MCF 10A (cell line): ENCODE measurements around the gene ARID5B. TPM values are rescaled to one million over a fixed set of nuclear protein-coding genes. Genes with fewer than 3 reads are reported as not detected.

Source experiments
- BruUV-seq: library from RNA; stranded (reverse); fragments of 400-500 nt; replicated peaks from 2 replicates; lab custom pipeline; 2021; lab: Mats Ljungman, UMichigan
- CTCF ChIA-PET: fragments of 300-600 bp; sonication (Branson Sonifier 250); formaldehyde crosslinking; extraction: SDS; loops from one replicate; lab custom pipeline; 2021; ENCODE audit warnings: antibody characterized with exemption, inconsistent platforms; lab: Yijun Ruan, JAX
- POLR2A ChIA-PET: fragments of 300-600, 350-650 bp; sonication (Branson Sonifier 250); formaldehyde crosslinking; extraction: SDS; loops from one replicate; lab custom pipeline; 2020; ENCODE audit warnings: antibody characterized with exemption, inconsistent platforms; lab: Yijun Ruan, JAX
- DNase-seq: peaks from one replicate; pipeline ENCODE4 v3.0.0-alpha.2; 2018; ENCODE audit not compliant: unreplicated experiment
- H3K27ac Mint-ChIP-seq: one replicate; pipeline ENCODE4 v1.8.0; 2022; ENCODE audit warnings: mild to moderate bottlenecking, low read depth, mixed read lengths; ENCODE audit not compliant: unreplicated experiment
- H3K27me3 Mint-ChIP-seq: one replicate; pipeline ENCODE4 v1.8.0; 2022; ENCODE audit warnings: mixed read lengths; ENCODE audit not compliant: insufficient read depth, unreplicated experiment
- H3K36me3 Mint-ChIP-seq: one replicate; pipeline ENCODE4 v1.8.0; 2022; ENCODE audit warnings: mild to moderate bottlenecking, moderate library complexity, mixed read lengths; ENCODE audit not compliant: insufficient read depth, unreplicated experiment
- H3K4me1 Mint-ChIP-seq: one replicate; pipeline ENCODE4 v1.8.0; 2022; ENCODE audit warnings: mixed read lengths; ENCODE audit not compliant: insufficient read depth, unreplicated experiment
- H3K4me3 Mint-ChIP-seq: one replicate; pipeline ENCODE4 v1.8.0; 2022; ENCODE audit warnings: mild to moderate bottlenecking, moderate library complexity, mixed read lengths; ENCODE audit not compliant: unreplicated experiment
- H3K9me3 Mint-ChIP-seq: one replicate; pipeline ENCODE4 v1.8.0; 2022; ENCODE audit warnings: mixed read lengths; ENCODE audit not compliant: unreplicated experiment
- CTCF ChIP-seq: fragments of 200-600 bp; IDR thresholded peaks from one replicate; pipeline ENCODE4 v1.8.0; 2022; ENCODE audit warnings: antibody characterized with exemption, mild to moderate bottlenecking; ENCODE audit not compliant: unreplicated experiment
- intact Hi-C: fragments of 100-400 bp; cut with micrococcal nuclease; formaldehyde crosslinking; loops from 2 replicates; pipeline ENCODE4 v1.14.1; 2022
- total RNA-seq: library from RNA; stranded (reverse); gene quantifications from 2 replicates; pipeline ENCODE4 v1.2.3, GENCODE V29; 2022

ARID5B gene
- total RNA-seq, 1 experiment from 2014 or later = 12.2 TPM

- TF ChIP-seq CTCF = no peak
- CTCF ChIA-PET = interaction anchor here (1.5 kb wide), 1 partner anchor 10 kb away, joined by 4 read pairs; no protein-coding TSS in a partner anchor
- POLR2A ChIA-PET = interaction anchor here (0.7 kb wide), 1 partner anchor 59 kb away, joined by 3 read pairs; no protein-coding TSS in a partner anchor
- DNase-seq = no peak
- Mint-ChIP-seq H3K27me3 (no peaks in the 10 kb centered on the region), H3K9me3 (no peaks in the 10 kb centered on the region), H3K27ac (no peak overlapping the region), H3K4me3 (no peak overlapping the region), H3K36me3 (peaks cover 10% of the 10 kb centered on the region), H3K4me1 (no peaks in the 10 kb centered on the region)
- BruUV-seq = no TSS peak
- intact Hi-C loops = no loop called here
These were observed 59.1 kb downstream of the ARID5B start for GRCh38 chr10:61960396-61961120.

GRCh38 chr10:61961278-61961677 is 59.8 kb downstream of the ARID5B start:
- H3K4me1 Mint-ChIP-seq = no peaks in the 10 kb centered on the region
- H3K27ac Mint-ChIP-seq = no peak overlapping the region
- ChIA-PET POLR2A (interaction anchor here (0.7 kb wide), 1 partner anchor 58 kb away, joined by 3 read pairs; no protein-coding TSS in a partner anchor), CTCF (interaction anchor here (0.6 to 1.5 kb wide), 2 partner anchors 11 to 1982 kb away, joined by 4 to 5 read pairs; no protein-coding TSS in a partner anchor)
- TF ChIP-seq CTCF = no peak
- no peaks in the 10 kb centered on the region for H3K27me3 Mint-ChIP-seq
- intact Hi-C loops = no loop called here
- H3K4me3 Mint-ChIP-seq = no peak overlapping the region
- no peak for DNase-seq
- no TSS peak for BruUV-seq
- H3K36me3 Mint-ChIP-seq = peaks cover 10% of the 10 kb centered on the region
- H3K9me3 Mint-ChIP-seq = no peaks in the 10 kb centered on the region

- peaks cover 10% of the 10 kb centered on the region for H3K36me3 Mint-ChIP-seq
- no peaks in the 10 kb centered on the region for H3K9me3 Mint-ChIP-seq
- no peak overlapping the region for H3K27ac Mint-ChIP-seq
- intact Hi-C loops = no loop called here
- no peak for TF ChIP-seq CTCF
- no peaks in the 10 kb centered on the region for H3K4me1 Mint-ChIP-seq
- no peaks in the 10 kb centered on the region for H3K27me3 Mint-ChIP-seq
- no TSS peak for BruUV-seq
- ChIA-PET POLR2A (no interaction called here), CTCF (no interaction called here)
- no peak for DNase-seq
- no peak overlapping the region for H3K4me3 Mint-ChIP-seq
These were observed 61.5 kb downstream of the ARID5B start for GRCh38 chr10:61962971-61963370.

GRCh38 chr10:61963669-61964058 is 62.2 kb downstream of the ARID5B start:
- ChIA-PET CTCF (no interaction called here), POLR2A (no interaction called here)
- no peak overlapping the region for H3K27ac Mint-ChIP-seq
- H3K36me3 Mint-ChIP-seq = peaks cover 10% of the 10 kb centered on the region
- H3K4me3 Mint-ChIP-seq = no peak overlapping the region
- H3K9me3 Mint-ChIP-seq = no peaks in the 10 kb centered on the region
- intact Hi-C loops = no loop called here
- H3K27me3 Mint-ChIP-seq = no peaks in the 10 kb centered on the region
- no TSS peak for BruUV-seq
- no peak for TF ChIP-seq CTCF
- H3K4me1 Mint-ChIP-seq = no peaks in the 10 kb centered on the region
- DNase-seq = no peak
